Omental fat pad (tissue), 4 donors: Measurements from ENCODE around the gene SLC2A4RG. TPM values are rescaled to one million over a fixed set of nuclear protein-coding genes. Genes with fewer than 3 reads are reported as not detected.

ENCODE experiments used
- ATAC-seq: fragments of 150-250 bp; one replicate; pipeline ENCODE4 v1.9.1; 2016; ENCODE audit warnings: mild to moderate bottlenecking, moderate library complexity; ENCODE audit not compliant: low FRiP score
- DNase-seq: peaks from one replicate; pipeline ENCODE4 v3.0.0-alpha.2; 2019; ENCODE audit warnings: low spot score
- total RNA-seq, 4 donors: library from RNA; depleted of rRNA; stranded (reverse); fragments of >200 nt; gene quantifications; one replicate each; pipeline ENCODE4 v1.1.0, GENCODE V29; 2016
- TF ChIP-seq, protein P1 (sequence below), 3 donors: fragments of 450-650 bp; IDR thresholded peaks; one replicate each; pipeline ENCODE4 v1.5.1; 2016 to 2017; ENCODE audit warnings: antibody characterized with exemption in 3 of 3, mild to moderate bottlenecking in 3 of 3, moderate library complexity in 2 of 3

SLC2A4RG gene
- total RNA-seq, 4 donors from 2014 or later, result 25.3 to 82.0 (median 40.9) TPM

DNA sequence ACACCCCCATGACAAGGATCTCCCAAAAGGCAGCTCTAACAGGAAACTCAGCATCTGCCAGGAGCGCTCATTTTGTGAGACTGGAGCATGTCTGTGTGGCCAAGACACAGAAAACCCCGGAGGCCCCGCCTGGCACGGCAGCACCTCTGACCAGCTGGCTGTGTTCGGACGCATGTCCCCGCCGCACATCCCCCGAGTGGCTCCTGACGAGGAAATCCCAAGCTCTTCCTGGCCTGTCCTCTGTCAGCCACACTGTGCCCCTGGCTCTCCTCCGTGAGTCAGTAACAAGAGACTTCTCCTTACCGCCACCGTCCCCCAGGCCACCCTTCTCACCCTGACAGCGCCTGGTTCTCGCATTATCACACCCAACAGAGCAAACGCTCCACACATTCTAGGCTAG is 14.4 kb downstream of the SLC2A4RG start:
- ATAC-seq, result no peak

GRCh38 chr20:63755933-63756647 is 16.5 kb downstream of the SLC2A4RG start:
- DNase-seq (no peak), ATAC-seq (no peak)
- TF ChIP-seq, protein P1, sequence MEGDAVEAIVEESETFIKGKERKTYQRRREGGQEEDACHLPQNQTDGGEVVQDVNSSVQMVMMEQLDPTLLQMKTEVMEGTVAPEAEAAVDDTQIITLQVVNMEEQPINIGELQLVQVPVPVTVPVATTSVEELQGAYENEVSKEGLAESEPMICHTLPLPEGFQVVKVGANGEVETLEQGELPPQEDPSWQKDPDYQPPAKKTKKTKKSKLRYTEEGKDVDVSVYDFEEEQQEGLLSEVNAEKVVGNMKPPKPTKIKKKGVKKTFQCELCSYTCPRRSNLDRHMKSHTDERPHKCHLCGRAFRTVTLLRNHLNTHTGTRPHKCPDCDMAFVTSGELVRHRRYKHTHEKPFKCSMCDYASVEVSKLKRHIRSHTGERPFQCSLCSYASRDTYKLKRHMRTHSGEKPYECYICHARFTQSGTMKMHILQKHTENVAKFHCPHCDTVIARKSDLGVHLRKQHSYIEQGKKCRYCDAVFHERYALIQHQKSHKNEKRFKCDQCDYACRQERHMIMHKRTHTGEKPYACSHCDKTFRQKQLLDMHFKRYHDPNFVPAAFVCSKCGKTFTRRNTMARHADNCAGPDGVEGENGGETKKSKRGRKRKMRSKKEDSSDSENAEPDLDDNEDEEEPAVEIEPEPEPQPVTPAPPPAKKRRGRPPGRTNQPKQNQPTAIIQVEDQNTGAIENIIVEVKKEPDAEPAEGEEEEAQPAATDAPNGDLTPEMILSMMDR (IDR thresholded peaks at IDR 0.05), result no peak

More for the DNA sequence above, 14.4 kb downstream of the SLC2A4RG start:
- TF ChIP-seq, protein P1 (IDR thresholded peaks at IDR 0.05), result no peak
- DNase-seq, result no peak

DNA sequence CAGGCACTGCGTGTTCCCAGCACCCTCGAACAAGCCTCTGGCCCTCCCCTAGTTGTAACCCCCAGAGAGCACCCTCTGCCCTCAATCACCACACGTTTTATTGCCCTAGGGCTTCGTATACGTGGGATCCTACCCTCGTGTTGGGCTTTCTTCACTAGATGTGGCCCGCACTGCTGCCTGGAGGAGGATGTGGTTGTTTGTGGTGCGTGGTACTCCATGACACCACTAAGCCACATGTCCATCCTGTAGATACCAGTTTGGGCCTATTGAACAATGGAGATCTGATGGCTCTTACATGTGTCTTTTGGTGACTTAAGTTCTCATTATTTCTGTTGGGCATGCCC is 17.0 kb downstream of the SLC2A4RG start:
- ATAC-seq (no peak), DNase-seq (no peak)
- TF ChIP-seq, protein P1 (IDR thresholded peaks at IDR 0.05), result no peak

DNA sequence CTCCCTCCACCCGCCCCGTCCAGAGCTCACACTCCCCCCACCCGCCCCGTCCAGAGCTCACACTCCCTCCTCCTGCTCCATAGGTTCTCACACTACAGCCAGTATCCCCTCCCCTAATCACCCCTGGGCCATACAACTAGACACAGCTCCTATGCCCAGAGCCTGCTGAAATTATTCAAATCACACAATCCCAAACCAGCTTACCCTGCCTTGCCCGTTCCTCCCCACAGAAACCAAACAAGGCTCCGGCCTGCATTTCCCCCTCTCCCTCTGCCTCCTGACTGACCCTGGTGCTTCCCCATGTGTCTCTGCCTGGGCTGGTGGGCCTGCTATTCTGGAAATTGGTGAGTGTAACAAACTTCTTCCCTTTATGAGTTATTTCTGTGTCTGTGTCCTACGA is 18.6 kb downstream of the SLC2A4RG start:
- no peak for ATAC-seq
- no peak for DNase-seq
- TF ChIP-seq, protein P1 (IDR thresholded peaks at IDR 0.05), result no peak

GRCh38 chr20:63759377-63759901 is 19.9 kb downstream of the SLC2A4RG start:
- ATAC-seq, result no peak
- TF ChIP-seq, protein P1 (IDR thresholded peaks at IDR 0.05), result no peak
- no peak for DNase-seq

GRCh38 chr20:63765082-63765873 is 25.7 kb downstream of the SLC2A4RG start:
- TF ChIP-seq, protein P1 (IDR thresholded peaks at IDR 0.05), result no peak
- ATAC-seq (no peak), DNase-seq (no peak)
